ENCODE measurements around the gene SCRN1. TPM values are rescaled to one million over a fixed set of nuclear protein-coding genes. Genes with fewer than 3 reads are reported as not detected.

Gene SCRN1
- total and polyA plus RNA-seq, 2 of the 4 experiments (the other 2 are of a cell fraction): 57.1 to 124 TPM

GRCh38 chr7:30029696-30030095, 40.1 kb upstream of the SCRN1 start (continued):
- TF ChIP-seq MAZ (IDR thresholded peaks at IDR 0.05; ENCODE audit: borderline replicate concordance, low read depth, low read length) (no peak), RFX5 (IDR thresholded peaks at IDR 0.05; ENCODE audit: low read depth, low read length) (no peak), SMC3 (IDR thresholded peaks at IDR 0.05; ENCODE audit: low read depth, low read length) (no peak)

- Histone ChIP-seq H3K14ac (replicated peaks; ENCODE audit: low read depth, low read length) (peak overlapping the region; percentile 80), H3K23ac (ENCODE audit: low read depth, low read length) (peak overlapping the region; percentile 94), H3K79me1 (ENCODE audit: low read depth in 1 of 2, low read length in 2 of 2) (peaks cover 19 to 66% of the 10 kb centered on the region in 2 experiments; a peak in 3 of 4 replicates), H3K18ac (ENCODE audit: low read depth, low read length) (peak overlapping the region; percentile 44; the same call in 1 of the 2 replicates), H2AFZ (replicated peaks; ENCODE audit: low read length, poor library complexity) (peak overlapping the region; percentile 97), H4K8ac (ENCODE audit: low read depth in 2 of 2, low read length in 2 of 2) (peak overlapping the region in 1 of 2 experiments; percentile 65; a peak in 1 of 4 replicates), H3K4me1 (ENCODE audit: control insufficient read depth, insufficient read depth, low read length) (peaks cover 4% of the 10 kb centered on the region), H2BK20ac (ENCODE audit: low read depth, low read length) (no peak overlapping the region), H3K9ac (ENCODE audit: low read depth, low read length) (peak overlapping the region; percentile 80), H2AK5ac (ENCODE audit: low read depth, low read length) (0 out of 2 replicates have a peak overlapping the region, but pooled peaks have one; percentile 35), H2BK15ac (ENCODE audit: low read depth, low read length) (no peak overlapping the region), H4K91ac (ENCODE audit: insufficient read depth, low read depth, low read length) (no peak overlapping the region), H2BK120ac (ENCODE audit: low read depth, low read length) (peak overlapping the region; percentile 11; the same call in 1 of the 2 replicates), H4K20me1 (ENCODE audit: insufficient read depth, low read length) (peaks cover 26% of the 10 kb centered on the region; the same call in 1 of the 2 replicates), H3K56ac (ENCODE audit: extremely low read depth, insufficient read depth, low read length) (peak overlapping the region; percentile 64), H3K36me3 (ENCODE audit: control insufficient read depth, insufficient read depth, low read length) (no peaks in the 10 kb centered on the region), H3K9me3 (ENCODE audit: control insufficient read depth, insufficient read depth, low read length) (no peaks in the 10 kb centered on the region), H3K4me2 (ENCODE audit: low read depth, low read length) (peak overlapping the region; percentile 85), H3K4me3 (ENCODE audit: insufficient read depth, low read depth, low read length) (peak overlapping the region; percentile 81), H3K9me1 (ENCODE audit: insufficient read depth, low read length) (peaks cover 9% of the 10 kb centered on the region), H3K27me3 (ENCODE audit: control insufficient read depth, insufficient read depth, low read length) (no peaks in the 10 kb centered on the region), H4K5ac (ENCODE audit: low read depth, low read length) (peak overlapping the region; percentile 13; the same call in 1 of the 2 replicates), H3K4ac (ENCODE audit: low read depth, low read length) (peak overlapping the region; percentile 77), H2BK5ac (ENCODE audit: low read depth, low read length, poor library complexity, severe bottlenecking) (peak overlapping the region; percentile 51), H2AK9ac (replicated peaks; ENCODE audit: low read depth, low read length, poor library complexity) (peak overlapping the region; percentile 78), H3K27ac (ENCODE audit: insufficient read depth, low read length) (peak overlapping the region; percentile 79)
- no TSS peak for BruUV-seq (replicated peaks)
- ATAC-seq (ENCODE audit: low read depth): peak; percentile 22
- in situ Hi-C loops (cut with MboI; ENCODE audit: low sequenced_read_pairs) (no loop called here), intact Hi-C loops (cut with micrococcal nuclease) (loop anchor here (5.0 kb wide), 2 partner anchors 33 to 82 kb away; no protein-coding TSS in a partner anchor), dilution Hi-C loops (cut with HindIII; ENCODE audit: low sequenced_read_pairs, unreplicated experiment) (no loop called here)
- POLR2A ChIA-PET (ENCODE audit: unreplicated experiment): no interaction called here
- CTCF ChIA-PET: interaction anchor here (1.4 kb wide), 1 partner anchor 33 kb away, joined by 4 read pairs; no protein-coding TSS in a partner anchor
- DNase-seq: peak; percentile 19
- TF ChIP-seq RAD21 (IDR thresholded peaks at IDR 0.05; ENCODE audit: low read length): 0 out of 2 replicates have a peak, but pooled peaks have one; percentile 0
- no peak for TF ChIP-seq CEBPB (IDR thresholded peaks at IDR 0.05; ENCODE audit: low read depth, low read length)
- TF ChIP-seq ELK1 (IDR thresholded peaks at IDR 0.05; ENCODE audit: borderline replicate concordance, low read depth, low read length): no peak
- 0% methylated on average over 8 of the region's 42 CpGs; no CpG with 5 or more reads in 1 of the 2 experiments for WGBS, 2 experiments (ENCODE audit: extremely low coverage in 2 of 2, insufficient read length in 1 of 2)
These were observed 39.4 kb upstream of the SCRN1 start for GRCh38 chr7:30028749-30029635.

Measured in IMR-90 (cell line).